Skin of body (tissue), 3 donors: ENCODE data around the gene ACTR1A. TPM values are rescaled to one million over a fixed set of nuclear protein-coding genes. Genes with fewer than 3 reads are reported as not detected.

Experiments used
- DNase-seq: peaks from one replicate; lab custom pipeline; 2025; lab: John Stamatoyannopoulos, UW
- small RNA-seq: library from RNA; depleted of rRNA; stranded (forward); fragments of <200 nt; gene quantifications from one replicate; pipeline ENCODE3, GENCODE V24; 2014; ENCODE audit warnings: low replicate concordance
- total RNA-seq: library from RNA; depleted of rRNA; stranded (reverse); fragments of >200 nt; gene quantifications from one replicate; pipeline ENCODE4 v1.2.3, GENCODE V29; 2014

Gene ACTR1A
- total RNA-seq, 1 donor from 2014 or later, result 49.9 TPM

DNA sequence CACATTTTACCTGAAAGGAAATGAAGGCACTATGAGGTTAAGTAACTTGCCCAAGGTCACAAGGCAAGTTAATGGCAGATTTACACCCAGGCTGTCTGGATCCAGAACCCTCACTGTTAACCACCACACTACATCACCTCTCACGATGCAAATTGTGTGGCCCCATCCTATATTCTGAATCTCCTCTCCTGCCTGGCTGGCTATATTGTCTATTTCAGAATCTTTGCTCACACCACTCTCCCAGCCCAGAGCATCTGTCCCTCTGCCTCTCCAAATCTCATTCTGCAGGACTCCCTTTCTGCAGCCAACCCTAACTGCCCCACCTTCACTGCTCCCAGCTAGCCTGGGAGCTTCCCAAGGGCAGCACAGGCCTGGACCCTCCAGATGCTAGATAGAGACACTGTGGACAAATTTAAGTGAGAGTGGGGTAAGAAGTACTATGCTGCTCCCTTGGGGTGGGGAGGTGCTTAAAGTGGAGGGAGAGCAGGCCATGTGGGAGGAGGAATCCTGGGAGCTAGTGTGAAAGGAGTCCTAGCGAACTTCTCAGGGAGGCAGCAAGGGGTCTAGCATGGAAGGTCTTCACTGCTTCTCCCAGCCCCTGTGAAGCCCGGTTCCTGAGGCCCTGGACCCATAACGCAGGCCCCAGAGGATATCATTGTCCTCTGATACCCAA, 70.9 kb downstream of the ACTR1A start:
- no peak for DNase-seq

DNA sequence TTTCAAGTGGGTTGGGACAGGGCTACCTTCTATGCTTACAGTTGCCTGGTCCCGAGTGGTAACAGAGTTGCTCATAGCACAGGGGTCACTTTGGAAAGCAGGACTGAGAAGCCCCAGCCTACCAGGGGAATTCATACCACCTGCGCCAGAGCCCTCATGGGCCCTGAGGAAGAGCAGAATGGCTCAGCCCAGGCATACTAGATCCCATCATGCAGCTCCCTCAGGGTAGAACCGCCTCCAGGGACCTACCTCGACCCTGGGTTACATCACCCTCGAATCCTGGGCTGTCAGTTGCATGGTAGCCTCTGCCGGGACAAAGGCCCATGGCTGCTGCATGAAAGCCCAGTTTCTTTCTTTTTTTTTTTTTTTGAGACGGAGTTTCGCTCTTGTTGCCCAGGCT, 73.0 kb downstream of the ACTR1A start:
- no peak for DNase-seq

Small RNA genes within 50 kb of the gene (small RNA-seq; reads per million reads assigned to genes)
- gene MIR146B, result 665 reads per million, percentile 98 among the genes with 10 or more reads in this experiment

Other genes with a start within 250 kb of the ACTR1A start
- 20.5 TPM for gene NFKB2, start 107.0 kb downstream of the ACTR1A start, total RNA-seq
- gene PSD, start 83.9 kb downstream of the ACTR1A start, total RNA-seq, result 7.5 TPM
- 4.2 TPM for gene FBXL15, start 81.9 kb downstream of the ACTR1A start, total RNA-seq
- 29.0 TPM for gene CUEDC2, start 70.1 kb downstream of the ACTR1A start, total RNA-seq
- gene C10orf95, start 51.2 kb downstream of the ACTR1A start, total RNA-seq, result 0.39 TPM
- 7.4 TPM for gene SUFU, start 1.3 kb upstream of the ACTR1A start, total RNA-seq
- gene TRIM8, start 141.8 kb upstream of the ACTR1A start, total RNA-seq, result 49.2 TPM
- 6.2 TPM for gene ARL3, start 211.7 kb upstream of the ACTR1A start, total RNA-seq
- gene SFXN2, start 211.9 kb upstream of the ACTR1A start, total RNA-seq, result 7.1 TPM
- 34.0 TPM for gene WBP1L, start 241.2 kb upstream of the ACTR1A start, total RNA-seq